Stimulated activated CD4-positive, alpha-beta T cell treated with anti-CD3 and anti-CD28 coated beads, Interleukin-12 subunit alpha, Interleukin-12 subunit beta, amount 100 ng/mL, for 4 hours (primary cell): ENCODE data around the gene TMEM212.
"Not testable (repeated sequence)": the region's sequence is repeated elsewhere in the genome, so short reads cannot be mapped to it uniquely, and the experiment has no call there.

Source experiments
- DNase-seq: peaks from one replicate; pipeline ENCODE4 v3.0.0-alpha.2; 2020

Gene TMEM212

GRCh38 chr3:171896316-171896715 is 53.2 kb downstream of the TMEM212 start:
- no peak for DNase-seq

- no peak for DNase-seq
These were observed 55.0 kb downstream of the TMEM212 start for GRCh38 chr3:171898192-171898591.

GRCh38 chr3:171900446-171900845 is 57.3 kb downstream of the TMEM212 start:
- DNase-seq = no peak

- no peak for DNase-seq
These were observed 58.6 kb downstream of the TMEM212 start for GRCh38 chr3:171901615-171902312.

GRCh38 chr3:171904829-171905228 is 61.7 kb downstream of the TMEM212 start:
- DNase-seq = no peak

GRCh38 chr3:171906503-171906902 is 63.4 kb downstream of the TMEM212 start:
- not testable (repeated sequence) for DNase-seq

- DNase-seq = no peak
These were observed 64.0 kb downstream of the TMEM212 start for GRCh38 chr3:171906951-171907676.

- DNase-seq = no peak
These were observed 64.6 kb downstream of the TMEM212 start for GRCh38 chr3:171907761-171908160.

- DNase-seq = no peak
These were observed 65.6 kb downstream of the TMEM212 start for GRCh38 chr3:171908731-171909130.
